H9 (cell line): ENCODE measurements around the gene DCAF7. TPM values are rescaled to one million over a fixed set of nuclear protein-coding genes. Genes with fewer than 3 reads are reported as not detected.

Source experiments
- DNase-seq: peaks from one replicate; pipeline ENCODE4 v3.0.0-alpha.2; 2017
- H2AFZ ChIP-seq: one replicate; pipeline ENCODE4 v1.6.1; 2013; ENCODE audit warnings: mild to moderate bottlenecking, low read length, control low read depth, moderate library complexity
- H2AK5ac ChIP-seq: 2 replicates; pipeline ENCODE4 v1.6.1; 2013; ENCODE audit warnings: low read length, control low read depth, mixed read lengths; ENCODE audit not compliant: insufficient read length
- H2BK120ac ChIP-seq: one replicate; pipeline ENCODE4 v1.6.1; 2013; ENCODE audit warnings: low read depth, mild to moderate bottlenecking, low read length, control low read depth, inconsistent platforms; ENCODE audit not compliant: poor library complexity, severe bottlenecking
- H2BK12ac ChIP-seq: 2 replicates; pipeline ENCODE4 v1.6.1; 2013; ENCODE audit warnings: low read length, control low read depth, mixed read lengths, low read depth; ENCODE audit not compliant: insufficient read length
- H2BK15ac ChIP-seq: 2 replicates; pipeline ENCODE4 v1.6.1; 2013; ENCODE audit warnings: low read depth, low read length, control low read depth
- H2BK20ac ChIP-seq: one replicate; pipeline ENCODE4 v1.6.1; 2013; ENCODE audit warnings: low read depth, mild to moderate bottlenecking, low read length, control low read depth, inconsistent platforms; ENCODE audit not compliant: poor library complexity, severe bottlenecking
- H2BK5ac ChIP-seq: 2 replicates; pipeline ENCODE4 v1.6.1; 2013; ENCODE audit warnings: low read length, control low read depth, mixed read lengths; ENCODE audit not compliant: insufficient read length
- H3K14ac ChIP-seq: 2 replicates; pipeline ENCODE4 v1.6.1; 2013; ENCODE audit warnings: low read length, control low read depth; ENCODE audit not compliant: insufficient read depth
- H3K18ac ChIP-seq: 2 replicates; pipeline ENCODE4 v1.6.1; 2013; ENCODE audit warnings: low read depth, mild to moderate bottlenecking, mixed read lengths, low read length, control low read depth; ENCODE audit not compliant: insufficient read length
- H3K23ac ChIP-seq: 2 replicates; pipeline ENCODE4 v1.6.1; 2013; ENCODE audit warnings: low read length, control low read depth, mixed read lengths, low read depth; ENCODE audit not compliant: insufficient read length
- H3K23me2 ChIP-seq: 2 replicates; pipeline ENCODE4 v1.6.1; 2013; ENCODE audit warnings: low read depth, mild to moderate bottlenecking, mixed read lengths, low read length, control low read depth; ENCODE audit not compliant: insufficient read length, poor library complexity, severe bottlenecking
- H3K27ac ChIP-seq: 2 replicates; pipeline ENCODE4 v1.5.1; 2013; ENCODE audit warnings: low read length, control low read depth, mixed read lengths, low read depth; ENCODE audit not compliant: insufficient read length
- H3K27me3 ChIP-seq: 2 replicates; pipeline ENCODE4 v1.6.1; 2013; ENCODE audit warnings: low read length, control low read depth, inconsistent platforms; ENCODE audit not compliant: insufficient read depth
- H3K4ac ChIP-seq: 2 replicates; pipeline ENCODE4 v1.6.1; 2013; ENCODE audit warnings: low read depth, mild to moderate bottlenecking, control low read depth, inconsistent platforms, low read length, moderate library complexity
- H3K4me1 ChIP-seq: 2 replicates; pipeline ENCODE4 v1.6.1; 2013; ENCODE audit warnings: low read length, control low read depth, inconsistent platforms; ENCODE audit not compliant: insufficient read depth
- H3K4me2 ChIP-seq: 2 replicates; pipeline ENCODE4 v1.6.1; 2013; ENCODE audit warnings: low read length, control low read depth, mixed read lengths; ENCODE audit not compliant: insufficient read length, insufficient read depth
- H3K56ac ChIP-seq: 2 replicates; pipeline ENCODE4 v1.6.1; 2013; ENCODE audit warnings: low read depth, mild to moderate bottlenecking, mixed read lengths, low read length, control low read depth; ENCODE audit not compliant: insufficient read length
- H3K79me1 ChIP-seq: 2 replicates; pipeline ENCODE4 v1.6.1; 2013; ENCODE audit warnings: low read depth, mild to moderate bottlenecking, moderate library complexity, low read length, control low read depth, inconsistent platforms; ENCODE audit not compliant: insufficient read depth, poor library complexity, severe bottlenecking
- H3K79me2 ChIP-seq: 2 replicates; pipeline ENCODE4 v1.6.1; 2013; ENCODE audit warnings: low read length, control low read depth, inconsistent platforms; ENCODE audit not compliant: insufficient read depth
- H3K9ac ChIP-seq: 2 replicates; pipeline ENCODE4 v1.6.1; 2013; ENCODE audit warnings: low read length, control low read depth, mixed read lengths; ENCODE audit not compliant: insufficient read length; ENCODE audit errors: extremely low read depth
- H3K9me3 ChIP-seq: one replicate; pipeline ENCODE4 v1.6.1; 2013; ENCODE audit warnings: low read depth, low read length, inconsistent platforms; ENCODE audit not compliant: control insufficient read depth
- H3T11ph ChIP-seq: one replicate; pipeline ENCODE4 v1.6.1; 2013; ENCODE audit warnings: mild to moderate bottlenecking, low read length, control low read depth, inconsistent platforms
- H4K20me1 ChIP-seq: one replicate; pipeline ENCODE4 v1.6.1; 2013; ENCODE audit not compliant: control insufficient read depth, insufficient read length, insufficient read depth
- H4K5ac ChIP-seq: 2 replicates; pipeline ENCODE4 v1.6.1; 2013; ENCODE audit warnings: low read depth, mild to moderate bottlenecking, mixed read lengths, low read length, control low read depth; ENCODE audit not compliant: insufficient read length
- H4K8ac ChIP-seq: replicated peaks from 2 replicates; pipeline ENCODE4 v1.6.1; 2013; ENCODE audit warnings: low read length, control low read depth, mixed read lengths, low read depth; ENCODE audit not compliant: insufficient read length
- H4K91ac ChIP-seq: 2 replicates; pipeline ENCODE4 v1.6.1; 2013; ENCODE audit warnings: low read depth, mild to moderate bottlenecking, moderate library complexity, mixed read lengths, low read length, control low read depth; ENCODE audit not compliant: insufficient read length
- H3K27ac Mint-ChIP-seq, 3 experiments: 2 replicates in 2 of 3; 3 replicates in 1 of 3; pipeline ENCODE4 v1.8.0; 2020 to 2021; ENCODE audit warnings: mixed read lengths in 3 of 3, mild to moderate bottlenecking in 1 of 3, moderate library complexity in 1 of 3
- H3K27me3 Mint-ChIP-seq: 2 replicates; pipeline ENCODE4 v1.8.0; 2021; ENCODE audit warnings: low read depth, mild to moderate bottlenecking, moderate library complexity, mixed read lengths
- H3K36me3 Mint-ChIP-seq, 3 experiments: 2 replicates in 2 of 3; 3 replicates in 1 of 3; pipeline ENCODE4 v1.8.0; 2020 to 2021; ENCODE audit warnings: low read depth in 3 of 3, mixed read lengths in 3 of 3; ENCODE audit not compliant: insufficient read depth in 1 of 3
- H3K4me1 Mint-ChIP-seq, 2 experiments: 2 replicates each; pipeline ENCODE4 v1.8.0; 2020; ENCODE audit warnings: mixed read lengths in 2 of 2
- H3K4me3 Mint-ChIP-seq, 2 experiments: 2 replicates in 1 of 2; 3 replicates in 1 of 2; pipeline ENCODE4 v1.8.0; 2020 to 2021; ENCODE audit warnings: mild to moderate bottlenecking in 2 of 2, mixed read lengths in 2 of 2, moderate library complexity in 1 of 2
- H3K9me3 Mint-ChIP-seq, 2 experiments: 2 replicates in 1 of 2; 3 replicates in 1 of 2; pipeline ENCODE4 v1.8.0; 2020; ENCODE audit warnings: mild to moderate bottlenecking in 2 of 2, mixed read lengths in 2 of 2, moderate library complexity in 1 of 2
- WGBS: extraction: QIAGEN DNeasy Blood & Tissue Kit; methylation state at CpG from one replicate; pipeline ENCODE4 v1.1.7; 2013; ENCODE audit warnings: missing lambda C conversion rate, low lambda C conversion rate, mixed read lengths; ENCODE audit not compliant: insufficient read length; ENCODE audit errors: extremely low coverage; 5-methylcytosine and 5-hydroxymethylcytosine counted together
- total RNA-seq: library from RNA; stranded (reverse); gene quantifications from 2 replicates; pipeline ENCODE4 v1.2.1, GENCODE V29; 2021
- TF ChIP-seq, protein P1 (sequence below): fragments of 200-600 bp; sonication (generic); conservative IDR thresholded peaks from 3 replicates; pipeline ENCODE4 v1.8.0; 2021; ENCODE audit warnings: antibody characterized with exemption, mild to moderate bottlenecking

Gene DCAF7
- total RNA-seq, 1 experiment from 2014 or later: 86.2 TPM

DNA sequence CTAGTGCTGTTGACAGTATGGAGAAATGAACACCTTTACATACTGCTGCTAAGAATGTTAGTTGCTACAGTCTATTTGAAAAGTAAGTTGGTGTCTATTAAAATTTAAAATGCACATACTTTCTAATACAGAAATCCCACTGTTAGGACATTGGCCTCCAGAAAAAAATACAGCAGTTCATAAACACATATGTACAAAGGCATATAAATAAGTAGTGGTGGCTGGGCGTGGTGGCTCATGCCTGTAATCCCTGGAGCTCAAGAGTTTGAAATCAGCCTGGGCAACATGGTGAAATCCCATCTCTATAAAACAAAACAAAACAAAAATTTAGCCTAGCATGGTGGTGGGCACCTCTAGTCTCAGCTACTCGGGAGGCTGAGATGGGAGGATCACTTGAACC, 13.1 kb downstream of the DCAF7 start:
- no peaks in the 10 kb centered on the region for H3K23me2 ChIP-seq
- DNase-seq: no peak
- H4K20me1 ChIP-seq: no peaks in the 10 kb centered on the region
- no peak overlapping the region for H4K8ac ChIP-seq
- H3K4ac ChIP-seq: no peak overlapping the region
- H3K27me3 Mint-ChIP-seq: no peaks in the 10 kb centered on the region
- H3K4me2 ChIP-seq: no peak overlapping the region
- no peaks in the 10 kb centered on the region for H3K9me3 ChIP-seq
- no peaks in the 10 kb centered on the region for H3K4me1 ChIP-seq
- no peaks in the 10 kb centered on the region for H3K9me3 Mint-ChIP-seq
- no peak overlapping the region for H2BK15ac ChIP-seq
- H3K18ac ChIP-seq: no peak overlapping the region
- no peak overlapping the region for H3K27ac ChIP-seq
- no peak overlapping the region for H2BK12ac ChIP-seq
- peaks cover 6% of the 10 kb centered on the region for H3K79me1 ChIP-seq
- no peak overlapping the region for H2AK5ac ChIP-seq
- TF ChIP-seq, protein P1, sequence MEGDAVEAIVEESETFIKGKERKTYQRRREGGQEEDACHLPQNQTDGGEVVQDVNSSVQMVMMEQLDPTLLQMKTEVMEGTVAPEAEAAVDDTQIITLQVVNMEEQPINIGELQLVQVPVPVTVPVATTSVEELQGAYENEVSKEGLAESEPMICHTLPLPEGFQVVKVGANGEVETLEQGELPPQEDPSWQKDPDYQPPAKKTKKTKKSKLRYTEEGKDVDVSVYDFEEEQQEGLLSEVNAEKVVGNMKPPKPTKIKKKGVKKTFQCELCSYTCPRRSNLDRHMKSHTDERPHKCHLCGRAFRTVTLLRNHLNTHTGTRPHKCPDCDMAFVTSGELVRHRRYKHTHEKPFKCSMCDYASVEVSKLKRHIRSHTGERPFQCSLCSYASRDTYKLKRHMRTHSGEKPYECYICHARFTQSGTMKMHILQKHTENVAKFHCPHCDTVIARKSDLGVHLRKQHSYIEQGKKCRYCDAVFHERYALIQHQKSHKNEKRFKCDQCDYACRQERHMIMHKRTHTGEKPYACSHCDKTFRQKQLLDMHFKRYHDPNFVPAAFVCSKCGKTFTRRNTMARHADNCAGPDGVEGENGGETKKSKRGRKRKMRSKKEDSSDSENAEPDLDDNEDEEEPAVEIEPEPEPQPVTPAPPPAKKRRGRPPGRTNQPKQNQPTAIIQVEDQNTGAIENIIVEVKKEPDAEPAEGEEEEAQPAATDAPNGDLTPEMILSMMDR: no peak
- H4K91ac ChIP-seq: no peak overlapping the region
- no peak overlapping the region for H2AFZ ChIP-seq
- H3K27me3 ChIP-seq: no peaks in the 10 kb centered on the region
- no peak overlapping the region for H3T11ph ChIP-seq
- no peak overlapping the region for H2BK5ac ChIP-seq
- no peak overlapping the region for H4K5ac ChIP-seq
- H3K4me1 Mint-ChIP-seq: no peaks in the 10 kb centered on the region
- H3K56ac ChIP-seq: no peak overlapping the region
- peaks cover 4% of the 10 kb centered on the region; the same call in 1 of the 2 replicates for H3K79me2 ChIP-seq
- H2BK120ac ChIP-seq: no peak overlapping the region
- no peak overlapping the region for H3K23ac ChIP-seq
- no CpG with 5 or more reads among the region's 2 CpGs for WGBS
- no peak overlapping the region for H3K4me3 Mint-ChIP-seq
- no peak overlapping the region for H3K27ac Mint-ChIP-seq
- no peaks in the 10 kb centered on the region; a peak in 1 of 7 replicates for H3K36me3 Mint-ChIP-seq
- no peak overlapping the region for H3K14ac ChIP-seq
- no peak overlapping the region for H3K9ac ChIP-seq
- H2BK20ac ChIP-seq: no peak overlapping the region
